ENCODE measurements around the gene EEF2K.

The EEF2K gene

GRCh38 chr16:22282254-22282892 is 76.3 kb downstream of the EEF2K start:
- H3K36me3 ChIP-seq (ENCODE audit: control insufficient read depth, insufficient read depth, low read length, severe bottlenecking): peaks cover 67% of the 10 kb centered on the region
- H3K27me3 ChIP-seq (replicated peaks; ENCODE audit: control insufficient read depth, insufficient read depth, low read length): no peaks in the 10 kb centered on the region
- H3K4me1 ChIP-seq (ENCODE audit: control insufficient read depth, insufficient read depth, low read length): peaks cover 3% of the 10 kb centered on the region
- no peaks in the 10 kb centered on the region for H3K9me3 ChIP-seq (ENCODE audit: control insufficient read depth, low read length)
- no peak for DNase-seq (ENCODE audit: low read depth)
- no peak overlapping the region for H3K9ac ChIP-seq (ENCODE audit: low read length)
- H3K4me3 ChIP-seq (ENCODE audit: low read length): no peak overlapping the region

- Histone ChIP-seq H3K4me3 (ENCODE audit: low read length) (no peak overlapping the region), H3K27me3 (replicated peaks; ENCODE audit: control insufficient read depth, insufficient read depth, low read length) (no peaks in the 10 kb centered on the region), H3K36me3 (ENCODE audit: control insufficient read depth, insufficient read depth, low read length, severe bottlenecking) (peaks cover 56% of the 10 kb centered on the region), H3K9ac (ENCODE audit: low read length) (no peak overlapping the region), H3K9me3 (ENCODE audit: control insufficient read depth, low read length) (no peaks in the 10 kb centered on the region), H3K4me1 (ENCODE audit: control insufficient read depth, insufficient read depth, low read length) (peaks cover 3% of the 10 kb centered on the region)
- peak; percentile 68 for DNase-seq (ENCODE audit: low read depth)
Observed at GRCh38 chr16:22284637-22285036, 78.6 kb downstream of the EEF2K start.

GRCh38 chr16:22285080-22285479 is 79.0 kb downstream of the EEF2K start:
- no peak for DNase-seq (ENCODE audit: low read depth)
- H3K4me3 ChIP-seq (ENCODE audit: low read length): no peak overlapping the region
- peaks cover 53% of the 10 kb centered on the region for H3K36me3 ChIP-seq (ENCODE audit: control insufficient read depth, insufficient read depth, low read length, severe bottlenecking)
- H3K9me3 ChIP-seq (ENCODE audit: control insufficient read depth, low read length): no peaks in the 10 kb centered on the region
- H3K4me1 ChIP-seq (ENCODE audit: control insufficient read depth, insufficient read depth, low read length): peaks cover 3% of the 10 kb centered on the region
- H3K27me3 ChIP-seq (replicated peaks; ENCODE audit: control insufficient read depth, insufficient read depth, low read length): no peaks in the 10 kb centered on the region
- no peak overlapping the region for H3K9ac ChIP-seq (ENCODE audit: low read length)

GRCh38 chr16:22291020-22291419 is 84.9 kb downstream of the EEF2K start:
- Histone ChIP-seq H3K9me3 (ENCODE audit: control insufficient read depth, low read length) (no peaks in the 10 kb centered on the region), H3K27me3 (replicated peaks; ENCODE audit: control insufficient read depth, insufficient read depth, low read length) (no peaks in the 10 kb centered on the region), H3K4me1 (ENCODE audit: control insufficient read depth, insufficient read depth, low read length) (peaks cover 16% of the 10 kb centered on the region), H3K36me3 (ENCODE audit: control insufficient read depth, insufficient read depth, low read length, severe bottlenecking) (peaks cover 5% of the 10 kb centered on the region), H3K9ac (ENCODE audit: low read length) (no peak overlapping the region), H3K4me3 (ENCODE audit: low read length) (no peak overlapping the region)
- DNase-seq (ENCODE audit: low read depth): no peak

- H3K9ac ChIP-seq (ENCODE audit: low read length): peak overlapping the region; percentile 70
- no peaks in the 10 kb centered on the region for H3K9me3 ChIP-seq (ENCODE audit: control insufficient read depth, low read length)
- DNase-seq (ENCODE audit: low read depth): peak; percentile 46
- no peaks in the 10 kb centered on the region for H3K27me3 ChIP-seq (replicated peaks; ENCODE audit: control insufficient read depth, insufficient read depth, low read length)
- no peaks in the 10 kb centered on the region for H3K36me3 ChIP-seq (ENCODE audit: control insufficient read depth, insufficient read depth, low read length, severe bottlenecking)
- peaks cover 22% of the 10 kb centered on the region for H3K4me1 ChIP-seq (ENCODE audit: control insufficient read depth, insufficient read depth, low read length)
- H3K4me3 ChIP-seq (ENCODE audit: low read length): no peak overlapping the region
Observed at GRCh38 chr16:22291860-22292318, 85.8 kb downstream of the EEF2K start.

- DNase-seq (ENCODE audit: low read depth): no peak
- no peaks in the 10 kb centered on the region for H3K36me3 ChIP-seq (ENCODE audit: control insufficient read depth, insufficient read depth, low read length, severe bottlenecking)
- peak overlapping the region; percentile 70 for H3K9ac ChIP-seq (ENCODE audit: low read length)
- peaks cover 22% of the 10 kb centered on the region for H3K4me1 ChIP-seq (ENCODE audit: control insufficient read depth, insufficient read depth, low read length)
- no peaks in the 10 kb centered on the region for H3K27me3 ChIP-seq (replicated peaks; ENCODE audit: control insufficient read depth, insufficient read depth, low read length)
- no peak overlapping the region for H3K4me3 ChIP-seq (ENCODE audit: low read length)
- no peaks in the 10 kb centered on the region for H3K9me3 ChIP-seq (ENCODE audit: control insufficient read depth, low read length)
Observed at GRCh38 chr16:22292320-22292719, 86.2 kb downstream of the EEF2K start.

GRCh38 chr16:22293137-22294106 is 87.3 kb downstream of the EEF2K start:
- Histone ChIP-seq H3K9ac (ENCODE audit: low read length) (no peak overlapping the region), H3K9me3 (ENCODE audit: control insufficient read depth, low read length) (no peaks in the 10 kb centered on the region), H3K36me3 (ENCODE audit: control insufficient read depth, insufficient read depth, low read length, severe bottlenecking) (no peaks in the 10 kb centered on the region), H3K27me3 (replicated peaks; ENCODE audit: control insufficient read depth, insufficient read depth, low read length) (no peaks in the 10 kb centered on the region), H3K4me1 (ENCODE audit: control insufficient read depth, insufficient read depth, low read length) (peaks cover 22% of the 10 kb centered on the region), H3K4me3 (ENCODE audit: low read length) (no peak overlapping the region)
- DNase-seq (ENCODE audit: low read depth): no peak

GRCh38 chr16:22296225-22297113 is 90.4 kb downstream of the EEF2K start:
- DNase-seq (ENCODE audit: low read depth): peak; percentile 23
- Histone ChIP-seq H3K4me3 (ENCODE audit: low read length) (peak overlapping the region; percentile 89), H3K9ac (ENCODE audit: low read length) (peak overlapping the region; percentile 83), H3K36me3 (ENCODE audit: control insufficient read depth, insufficient read depth, low read length, severe bottlenecking) (no peaks in the 10 kb centered on the region), H3K9me3 (ENCODE audit: control insufficient read depth, low read length) (no peaks in the 10 kb centered on the region), H3K4me1 (ENCODE audit: control insufficient read depth, insufficient read depth, low read length) (peaks cover 27% of the 10 kb centered on the region), H3K27me3 (replicated peaks; ENCODE audit: control insufficient read depth, insufficient read depth, low read length) (no peaks in the 10 kb centered on the region)

GRCh38 chr16:22297114-22297870 is 91.2 kb downstream of the EEF2K start, which contains the start of gene POLR3E:
Gene POLR3E (plus strand): TSS chr16:22297409. CDS start chr16:22302969, 5,560 bp downstream.
- peak; percentile 99 for DNase-seq (ENCODE audit: low read depth)
- Histone ChIP-seq H3K9ac (ENCODE audit: low read length) (peak within 1 kb of the TSS; percentile 92), H3K9me3 (ENCODE audit: control insufficient read depth, low read length) (no peaks in the 10 kb centered on the region), H3K27me3 (replicated peaks; ENCODE audit: control insufficient read depth, insufficient read depth, low read length) (no peaks in the 10 kb centered on the region), H3K36me3 (ENCODE audit: control insufficient read depth, insufficient read depth, low read length, severe bottlenecking) (no peaks in the 10 kb centered on the region), H3K4me3 (ENCODE audit: low read length) (peak within 1 kb of the TSS; percentile 96), H3K4me1 (ENCODE audit: control insufficient read depth, insufficient read depth, low read length) (peaks cover 19% of the 10 kb centered on the region)

Measured in adipocyte (in vitro differentiated cells).